Stimulated activated CD8-positive, alpha-beta memory T cell treated with anti-CD3 and anti-CD28 coated beads, Interleukin-2, amount 100 ng/mL, for 48 hours (primary cell): ENCODE results near the gene SMG7.

ENCODE experiments used
- DNase-seq, 2 donors: peaks; one replicate each; pipeline ENCODE4 v3.0.0-alpha.2; 2020; ENCODE audit warnings: low read depth in 2 of 2

The SMG7 gene

DNA sequence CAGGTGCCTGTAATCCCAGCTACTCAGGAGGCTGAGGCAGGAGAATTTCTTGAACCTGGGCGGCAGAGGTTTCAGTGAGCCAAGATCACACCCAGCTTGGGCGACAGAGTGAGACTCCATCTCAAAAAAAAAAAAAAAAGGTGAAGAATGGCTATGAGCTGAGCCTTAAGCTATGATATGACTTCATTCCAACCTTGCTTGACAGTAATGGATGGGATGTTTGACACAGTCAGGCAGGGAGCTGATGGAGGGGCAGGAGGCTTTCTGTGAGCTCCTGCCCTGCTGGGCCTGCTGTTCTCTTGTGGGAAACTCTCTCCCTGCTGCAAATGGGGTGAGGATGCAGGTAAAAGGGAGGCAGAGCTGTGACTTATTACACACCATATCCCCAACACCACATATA is 90.4 kb downstream of the SMG7 start:
- no peak for DNase-seq

DNA sequence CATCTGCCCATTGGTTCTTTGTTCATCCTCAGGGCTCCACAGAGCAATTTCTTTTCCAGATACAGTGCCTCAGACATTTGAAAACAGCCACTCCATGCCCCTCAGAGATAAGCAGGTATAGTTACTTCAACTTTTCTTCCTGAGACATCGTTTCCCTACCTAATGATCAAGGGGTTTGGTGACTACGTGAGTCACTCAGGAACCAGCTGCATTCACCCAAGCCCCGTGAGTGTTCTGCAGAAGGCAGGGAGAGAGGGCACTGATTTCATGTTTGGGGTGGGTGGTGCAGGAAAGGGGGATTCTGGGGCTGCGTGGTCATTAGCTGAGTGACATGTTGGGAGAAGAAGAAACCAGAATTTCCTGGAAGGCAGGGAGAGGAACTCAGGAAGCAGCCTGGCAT is 93.0 kb downstream of the SMG7 start:
- DNase-seq = no peak

GRCh38 chr1:183566026-183566425 is 93.7 kb downstream of the SMG7 start:
- DNase-seq = no peak

- no peak for DNase-seq
Observed at GRCh38 chr1:183567584-183567983, 95.3 kb downstream of the SMG7 start.

DNA sequence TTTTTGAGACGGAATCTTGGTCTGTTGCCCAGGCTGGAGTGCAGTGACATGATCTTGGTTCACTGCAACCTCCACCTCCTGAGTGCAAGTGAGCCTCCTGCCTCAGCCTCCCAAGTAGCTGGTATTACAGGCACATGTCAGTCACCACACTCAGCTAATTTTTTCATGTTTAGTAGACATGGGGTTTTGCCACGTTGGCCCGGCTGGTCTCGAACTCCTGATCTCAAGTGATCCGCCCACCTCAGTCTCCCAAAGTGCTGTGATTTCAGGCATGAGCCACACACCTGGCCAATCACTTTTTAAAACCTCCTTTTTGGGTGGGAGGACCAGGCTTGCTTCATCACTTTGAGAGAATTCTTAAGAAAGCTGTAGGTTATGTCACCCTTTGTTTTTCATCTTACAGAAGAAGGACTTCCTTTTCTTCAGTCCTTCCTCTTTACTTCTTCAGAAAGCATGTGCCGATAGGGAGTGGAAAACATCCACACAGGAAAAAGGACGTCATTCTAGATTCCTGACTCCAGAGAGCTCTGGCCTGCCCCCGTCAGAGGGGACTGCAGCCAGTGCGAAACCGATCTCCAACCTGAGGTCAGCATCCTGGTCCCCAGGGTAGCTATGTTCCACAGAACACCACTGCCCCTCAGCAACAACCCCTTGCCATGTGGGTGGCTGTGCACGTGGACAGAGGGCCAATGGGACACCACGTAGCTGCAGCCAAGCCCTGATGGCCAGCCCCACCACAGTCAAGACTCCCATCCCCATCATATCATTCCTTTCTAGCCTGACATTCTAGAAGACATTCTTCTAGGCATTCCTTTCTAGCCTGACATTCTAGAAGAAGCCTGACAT is 96.1 kb downstream of the SMG7 start:
- no peak for DNase-seq

DNA sequence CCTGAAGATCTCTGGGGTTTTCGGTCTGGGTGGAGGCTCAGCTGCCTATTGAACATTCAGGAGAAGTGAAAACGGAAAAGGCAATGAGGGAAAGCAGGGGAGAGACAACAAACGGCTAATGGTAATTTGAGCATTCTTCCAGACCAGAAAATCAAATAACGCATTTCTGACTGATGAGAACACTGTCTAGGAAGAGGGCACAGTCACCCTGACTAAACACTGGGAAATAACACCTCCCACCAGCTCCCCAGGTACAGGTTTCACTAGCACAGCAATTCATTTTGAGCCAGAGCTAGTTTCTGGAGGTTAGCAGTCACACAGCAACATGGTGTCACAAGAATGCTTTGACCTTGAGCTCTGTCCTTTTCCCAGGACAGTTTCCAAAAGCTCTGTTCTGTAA is 96.8 kb downstream of the SMG7 start:
- no peak for DNase-seq

GRCh38 chr1:183569801-183570200 is 97.5 kb downstream of the SMG7 start:
- no peak for DNase-seq

GRCh38 chr1:183570451-183570850 is 98.2 kb downstream of the SMG7 start:
- DNase-seq = no peak

DNA sequence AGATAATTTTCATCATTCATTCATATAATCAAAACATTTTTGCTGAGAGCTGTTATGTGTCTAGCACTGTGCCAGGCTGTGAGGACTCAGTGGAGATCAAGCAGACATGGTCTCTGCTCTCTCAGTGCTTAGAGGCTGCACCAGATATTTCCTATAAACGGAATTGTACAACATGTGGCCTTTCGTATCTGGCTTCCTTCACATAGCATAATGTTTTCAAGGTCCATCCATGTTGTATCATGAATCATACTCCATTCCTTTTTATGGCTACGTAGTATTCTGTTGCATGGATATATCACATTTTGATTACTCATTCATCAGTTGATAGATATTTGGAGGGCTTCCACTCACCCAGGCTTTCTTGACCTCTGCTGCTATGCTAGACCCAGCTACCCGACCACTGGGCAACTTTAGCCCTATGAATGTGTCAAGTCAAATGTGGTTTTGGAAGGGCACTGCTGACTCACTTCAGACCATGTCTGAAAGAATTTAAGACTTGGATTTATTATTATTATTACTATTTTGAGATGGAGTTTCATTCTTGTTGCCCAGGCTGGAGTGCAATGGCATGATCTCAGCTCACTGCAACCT is 99.5 kb downstream of the SMG7 start:
- DNase-seq = no peak

DNA sequence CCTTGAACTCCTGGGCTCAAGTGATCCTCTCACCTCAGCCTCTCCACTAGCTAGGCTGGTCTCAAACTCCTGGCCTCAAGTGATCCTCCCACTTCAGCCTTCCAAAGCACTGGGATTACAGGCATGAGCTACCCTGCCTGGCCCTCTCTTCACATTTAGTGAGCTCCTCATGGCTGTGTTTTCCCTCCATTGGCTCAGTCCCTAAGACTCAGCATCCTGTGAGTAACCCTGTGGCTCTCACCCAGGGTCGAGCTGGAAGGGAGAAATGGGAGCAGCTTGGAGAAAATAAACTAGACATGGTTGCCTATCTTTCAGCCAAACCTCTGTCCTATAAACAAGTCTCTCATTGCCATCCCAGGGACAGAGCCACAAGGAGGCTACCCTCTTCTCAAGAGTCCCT is 100.4 kb downstream of the SMG7 start:
- DNase-seq = no peak

DNA sequence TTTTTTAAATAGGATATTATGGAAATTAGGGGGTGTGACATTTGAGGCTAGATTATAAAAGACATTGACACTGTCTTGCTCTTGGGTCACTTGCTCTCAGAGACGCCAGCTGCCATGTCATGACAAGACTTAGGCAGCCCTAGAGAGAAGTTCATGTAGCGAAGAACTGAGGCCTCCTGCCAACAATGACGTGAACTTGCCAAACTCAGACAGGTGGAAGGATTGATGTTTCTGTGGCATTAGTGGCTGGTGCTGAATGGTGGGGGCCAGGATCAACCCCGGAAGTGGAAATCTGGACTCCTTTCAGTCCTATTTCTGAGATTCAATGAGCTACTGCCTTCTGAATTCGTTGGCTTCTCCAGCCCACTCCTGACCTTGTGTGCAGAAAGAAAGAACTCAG is 103.3 kb downstream of the SMG7 start:
- no peak for DNase-seq

GRCh38 chr1:183576537-183576936 is 104.2 kb downstream of the SMG7 start:
- DNase-seq = no peak

GRCh38 chr1:183577897-183578465 is 105.7 kb downstream of the SMG7 start:
- no peak for DNase-seq

GRCh38 chr1:183578856-183579255 is 106.6 kb downstream of the SMG7 start:
- DNase-seq = no peak

DNA sequence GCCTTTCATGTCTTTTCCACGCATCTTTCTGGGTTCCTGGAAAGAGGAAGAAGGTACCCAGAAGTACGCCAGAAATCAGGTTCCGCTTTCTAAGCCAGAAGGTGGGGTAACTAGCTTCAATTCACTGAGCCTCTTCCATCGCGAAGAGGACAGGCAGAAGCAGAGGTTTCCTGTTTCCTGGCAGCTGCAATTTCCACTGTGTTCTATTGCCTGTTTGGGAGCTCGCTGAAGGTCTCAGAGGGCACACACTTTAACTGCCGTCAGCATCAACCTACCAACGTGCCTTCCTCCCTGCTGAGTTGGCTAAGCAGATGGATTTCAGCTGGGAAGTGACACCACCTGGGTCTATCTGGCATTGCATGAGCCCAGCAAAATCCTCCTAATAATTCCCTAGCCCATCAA is 108.0 kb downstream of the SMG7 start:
- DNase-seq = no peak

DNA sequence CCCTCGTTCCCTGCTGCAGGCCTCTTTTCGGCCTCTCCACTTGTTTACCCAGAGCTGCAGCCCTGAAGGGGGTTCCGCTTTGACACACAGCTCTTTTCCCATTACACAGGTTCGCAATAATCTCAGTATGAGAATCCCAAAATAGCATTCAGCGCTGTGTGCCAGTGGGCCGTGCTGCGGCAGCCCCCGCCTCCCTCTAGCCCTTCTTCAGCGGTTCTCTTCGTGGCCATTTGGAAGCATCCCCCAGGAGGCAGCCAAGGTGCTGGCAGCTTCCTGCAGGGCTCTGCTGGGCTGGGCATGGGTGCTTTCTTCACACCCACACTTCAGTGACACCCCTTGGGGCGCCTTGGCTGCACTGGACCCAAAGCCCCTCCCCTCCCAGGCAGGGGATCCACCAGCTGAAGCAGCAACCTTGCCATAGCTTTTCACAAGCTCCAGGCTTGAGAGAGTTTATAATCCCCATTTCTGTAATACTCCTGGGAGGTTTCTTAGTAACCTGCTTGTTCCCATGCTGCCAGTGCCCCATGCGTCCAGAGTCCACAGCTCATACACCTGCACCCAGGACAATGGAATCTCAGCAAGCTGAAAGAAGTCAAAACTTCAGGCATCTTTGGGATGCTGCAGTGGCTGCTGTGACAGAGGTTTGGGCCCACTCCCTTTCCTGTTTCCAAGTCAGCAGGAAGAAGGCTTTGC is 109.9 kb downstream of the SMG7 start:
- no peak for DNase-seq

- DNase-seq = no peak
Observed at GRCh38 chr1:183583466-183583865, 111.2 kb downstream of the SMG7 start.

DNA sequence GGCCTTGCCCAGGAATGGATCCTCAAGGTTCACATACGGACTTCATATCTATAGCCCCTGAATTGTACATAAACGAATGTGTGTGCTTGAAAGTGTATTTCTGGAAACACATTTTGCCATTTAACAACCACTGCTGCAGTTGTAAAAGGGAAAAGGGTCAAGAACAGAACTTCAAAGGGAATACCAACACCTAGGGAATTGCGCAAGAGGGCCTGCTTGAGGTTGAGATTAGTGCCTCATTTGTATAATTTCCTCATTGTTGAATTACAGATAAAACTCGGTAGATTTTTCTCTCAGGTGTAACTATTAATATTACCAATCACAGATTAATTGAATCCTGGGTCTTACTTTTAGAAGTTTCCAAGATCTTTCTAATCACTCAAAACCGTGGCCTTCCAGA is 111.8 kb downstream of the SMG7 start:
- no peak for DNase-seq

DNA sequence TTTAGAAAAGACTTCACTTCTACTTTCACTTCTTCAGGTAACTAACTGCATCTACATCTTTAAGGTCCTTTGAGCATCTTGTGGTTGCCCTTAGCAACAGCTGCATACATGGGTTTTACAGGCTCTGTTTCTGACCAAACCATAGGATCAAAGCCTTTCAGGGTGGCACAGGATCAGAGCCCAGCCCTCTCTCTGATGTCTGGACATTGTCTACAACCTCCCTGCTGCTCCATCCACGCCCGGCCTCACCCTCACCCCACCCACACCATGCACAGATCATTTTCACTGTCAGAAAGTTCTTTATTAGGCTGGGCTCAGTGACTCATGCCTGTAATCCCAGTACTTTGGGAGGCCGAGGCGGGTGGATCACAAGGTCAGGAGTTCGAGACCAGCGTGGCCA is 112.7 kb downstream of the SMG7 start:
- DNase-seq = no peak

GRCh38 chr1:183586455-183586854 is 114.2 kb downstream of the SMG7 start:
- no peak for DNase-seq

DNA sequence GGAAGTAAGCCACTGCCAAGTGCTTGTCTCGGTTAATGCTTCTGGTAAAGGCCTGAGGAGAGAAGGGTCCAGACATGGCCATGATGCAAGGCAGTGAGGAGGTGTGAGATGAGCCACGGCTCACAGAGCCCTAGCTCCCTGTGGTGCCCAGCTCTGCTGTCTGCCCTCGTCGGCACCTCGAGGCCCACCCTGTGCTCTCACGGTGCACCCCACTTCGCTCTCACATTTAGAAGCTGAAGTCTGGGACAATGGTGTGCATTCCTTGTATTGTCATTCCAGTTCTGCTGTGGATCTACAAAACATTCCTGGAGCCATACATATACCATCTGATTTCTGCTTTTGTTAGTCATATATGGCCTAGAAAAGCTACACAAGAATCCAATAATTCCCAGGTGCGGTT is 114.6 kb downstream of the SMG7 start:
- DNase-seq = no peak

- DNase-seq = no peak
Observed at GRCh38 chr1:183588827-183589226, 116.5 kb downstream of the SMG7 start.

DNA sequence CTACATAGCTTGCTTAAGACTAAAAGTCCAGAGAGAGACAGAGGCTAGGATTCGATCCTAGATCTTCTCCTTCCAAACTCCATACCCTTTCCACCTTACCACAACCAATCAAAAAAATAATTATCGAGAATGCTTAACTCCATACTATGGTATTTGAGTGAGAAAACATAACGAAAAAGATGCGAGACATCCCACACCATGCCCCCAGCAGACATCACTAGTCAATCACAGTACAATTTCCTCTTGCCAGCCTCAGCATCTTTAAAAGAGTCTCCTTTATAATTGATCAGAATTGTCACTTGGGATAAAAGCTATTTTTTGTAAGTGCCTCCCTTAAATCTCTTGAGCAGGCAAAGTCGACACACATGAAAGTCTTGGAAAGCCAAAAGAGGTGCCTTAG is 117.1 kb downstream of the SMG7 start:
- DNase-seq = no peak
